Transverse colon (tissue), 4 donors: ENCODE data around the gene GRAP2. TPM values are rescaled to one million over a fixed set of nuclear protein-coding genes. Genes with fewer than 3 reads are reported as not detected.

ENCODE experiments used
- DNase-seq: peaks from one replicate; pipeline ENCODE4 v3.0.0-alpha.2; 2019
- H3K27ac ChIP-seq, 4 donors: fragments of 200-600 bp; sonication (generic); 2 replicates each; pipeline ENCODE4 v1.5.1; 2016 to 2018; ENCODE audit warnings: inconsistent platforms in 4 of 4
- H3K27me3 ChIP-seq: fragments of 200-600 bp; sonication (generic); 2 replicates; pipeline ENCODE4 v1.5.1; 2017; ENCODE audit warnings: inconsistent platforms
- H3K36me3 ChIP-seq, 4 donors: fragments of 200-600 bp; sonication (generic); 2 replicates each; pipeline ENCODE4 v1.5.1; 2017 to 2019; ENCODE audit warnings: inconsistent platforms in 4 of 4
- H3K4me1 ChIP-seq, 4 donors: fragments of 200-600 bp; sonication (generic); 2 replicates each; pipeline ENCODE4 v1.5.1; 2017 to 2020; ENCODE audit warnings: inconsistent platforms in 4 of 4
- H3K4me3 ChIP-seq, 4 donors: fragments of 200-600 bp; sonication (generic); 1 replicate in 1 of 4; 2 replicates in 3 of 4; pipeline versions ENCODE4 v1.5.1 to v1.6.1; 2017 to 2019; ENCODE audit warnings: inconsistent platforms in 4 of 4
- H3K9me3 ChIP-seq, 2 donors: fragments of 200-600 bp; sonication (generic); 2 replicates each; pipeline ENCODE4 v1.5.1; 2017 to 2019; ENCODE audit warnings: inconsistent platforms in 2 of 2
- EP300 ChIP-seq: sonication (generic); formaldehyde crosslinking; IDR thresholded peaks from one replicate; pipeline ENCODE4 v1.6.1; 2017; ENCODE audit warnings: antibody characterized with exemption, low read depth
- POLR2A ChIP-seq: fragments of 450-650 bp; IDR thresholded peaks from one replicate; pipeline ENCODE4 v1.6.1; 2016; ENCODE audit warnings: antibody characterized with exemption, mild to moderate bottlenecking, moderate library complexity
- POLR2AphosphoS5 ChIP-seq, 3 donors: sonication (generic); formaldehyde crosslinking; IDR thresholded peaks; one replicate each; pipeline ENCODE4 v1.6.1; 2016; ENCODE audit warnings: antibody characterized with exemption in 3 of 3
- WGBS, 2 donors: methylation state at CpG; one replicate each; pipeline ENCODE4 v1.1.5; 2018; ENCODE audit warnings: low coverage in 1 of 2; 5-methylcytosine and 5-hydroxymethylcytosine counted together
- in situ Hi-C, 4 donors: fragments of 200-750 bp; cut with MboI; loops; one replicate each; pipeline versions ENCODE4 v1.15.0 to v1.15.1; 2017; ENCODE audit warnings: low sequenced_read_pairs in 3 of 4, low pct_ligation_motif_present in 1 of 4, low pct_unique_long_range_greater_than_20kb in 1 of 4
- intact Hi-C: fragments of 100-400 bp; cut with DNase I; formaldehyde crosslinking; loops from one replicate; pipeline ENCODE4 v1.15.1; 2023; ENCODE audit warnings: low total_unique reads
- total RNA-seq, 4 donors: library from RNA; depleted of rRNA; stranded (reverse); fragments of >200 nt; gene quantifications; one replicate each; pipeline ENCODE4 v1.1.0, GENCODE V29; 2016
- TF ChIP-seq, protein P1 (sequence below), 5 experiments: fragments of 200-600 bp in 3 of 5; fragments of 450-650 bp in 2 of 5; sonication (generic) in 3 of 5; IDR thresholded peaks; 1 replicate in 2 of 5; 2 replicates in 3 of 5; pipeline ENCODE4 v1.5.1; 2016 to 2017; ENCODE audit warnings: antibody characterized with exemption in 5 of 5, inconsistent platforms in 3 of 5, mild to moderate bottlenecking in 2 of 5, moderate library complexity in 1 of 5

The GRAP2 gene
- total RNA-seq, 4 donors from 2014 or later = 0.60 to 28.4 (median 4.9) TPM

DNA sequence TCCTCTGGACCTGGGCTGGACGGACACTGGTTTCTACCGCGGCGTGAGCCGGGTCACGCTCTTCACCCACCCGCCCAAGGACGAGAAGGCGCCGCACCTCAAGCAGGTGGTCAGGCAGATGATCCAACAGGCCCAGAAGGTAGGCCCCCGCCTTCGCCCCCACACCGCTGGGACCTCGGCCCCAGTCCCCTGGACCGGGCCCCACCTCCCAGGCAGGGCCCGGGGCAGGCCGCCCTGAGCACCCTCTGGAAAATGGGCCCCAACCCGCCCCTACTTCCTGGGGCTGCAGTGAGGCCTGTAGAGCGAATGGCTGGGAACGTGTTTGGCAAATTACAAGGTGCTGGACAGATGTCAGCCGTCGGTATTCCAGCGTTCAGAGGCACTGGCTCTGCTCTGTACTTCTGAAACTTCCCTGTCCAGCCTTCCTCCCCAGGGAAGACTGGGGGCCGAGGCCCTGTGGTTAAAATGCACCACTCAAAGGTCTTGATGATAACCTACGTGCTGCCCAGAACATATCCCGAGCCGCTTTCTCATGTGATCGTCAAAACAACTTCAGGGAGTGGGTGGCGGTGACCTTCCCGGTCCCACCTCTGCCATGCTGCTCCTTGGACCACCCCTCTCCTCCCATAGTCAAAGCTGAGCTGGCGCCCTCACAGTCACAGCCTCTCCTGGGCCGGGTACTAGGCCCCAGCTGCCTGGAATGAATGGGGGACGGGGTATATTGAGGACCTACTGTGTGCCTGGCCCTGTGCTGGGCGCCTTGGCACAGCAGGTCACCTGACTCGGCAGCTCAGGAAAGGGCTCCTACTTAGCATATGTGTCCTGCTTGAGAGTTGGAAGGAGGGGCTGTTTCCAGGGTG, 94.7 kb downstream of the GRAP2 start:
- Histone ChIP-seq H3K9me3 (no peaks in the 10 kb centered on the region), H3K27me3 (peaks cover 31% of the 10 kb centered on the region), H3K36me3 (no peaks in the 10 kb centered on the region), H3K4me1 (peaks cover 0 to 57% (median 33%) of the 10 kb centered on the region in 4 donors), H3K4me3 (peak overlapping the region; percentile 40 to 61 (median 56)), H3K27ac (peak overlapping the region; percentile 81 to 88 (median 86))
- 50% methylated on average over 31 of the region's 35 CpGs; no CpG with 5 or more reads in 1 of the 2 donors for WGBS, 2 donors
- TF ChIP-seq, protein P1, sequence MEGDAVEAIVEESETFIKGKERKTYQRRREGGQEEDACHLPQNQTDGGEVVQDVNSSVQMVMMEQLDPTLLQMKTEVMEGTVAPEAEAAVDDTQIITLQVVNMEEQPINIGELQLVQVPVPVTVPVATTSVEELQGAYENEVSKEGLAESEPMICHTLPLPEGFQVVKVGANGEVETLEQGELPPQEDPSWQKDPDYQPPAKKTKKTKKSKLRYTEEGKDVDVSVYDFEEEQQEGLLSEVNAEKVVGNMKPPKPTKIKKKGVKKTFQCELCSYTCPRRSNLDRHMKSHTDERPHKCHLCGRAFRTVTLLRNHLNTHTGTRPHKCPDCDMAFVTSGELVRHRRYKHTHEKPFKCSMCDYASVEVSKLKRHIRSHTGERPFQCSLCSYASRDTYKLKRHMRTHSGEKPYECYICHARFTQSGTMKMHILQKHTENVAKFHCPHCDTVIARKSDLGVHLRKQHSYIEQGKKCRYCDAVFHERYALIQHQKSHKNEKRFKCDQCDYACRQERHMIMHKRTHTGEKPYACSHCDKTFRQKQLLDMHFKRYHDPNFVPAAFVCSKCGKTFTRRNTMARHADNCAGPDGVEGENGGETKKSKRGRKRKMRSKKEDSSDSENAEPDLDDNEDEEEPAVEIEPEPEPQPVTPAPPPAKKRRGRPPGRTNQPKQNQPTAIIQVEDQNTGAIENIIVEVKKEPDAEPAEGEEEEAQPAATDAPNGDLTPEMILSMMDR (IDR thresholded peaks at IDR 0.05) = no peak
- TF ChIP-seq POLR2AphosphoS5 (IDR thresholded peaks at IDR 0.05) = no peak
- TF ChIP-seq POLR2A = no peak
- TF ChIP-seq EP300 = no peak
- in situ Hi-C loops (no loop called here), intact Hi-C loops (no loop called here)
- peak; percentile 29 for DNase-seq

GRCh38 chr22:39996732-39997131, 95.8 kb downstream of the GRAP2 start:
- no peak for DNase-seq
- TF ChIP-seq EP300 = no peak
- TF ChIP-seq POLR2A = no peak
- TF ChIP-seq POLR2AphosphoS5 (IDR thresholded peaks at IDR 0.05) = no peak
- TF ChIP-seq, protein P1 (IDR thresholded peaks at IDR 0.05) = no peak
- Histone ChIP-seq H3K27ac (peak overlapping the region; percentile 81 to 88 (median 86)), H3K36me3 (no peaks in the 10 kb centered on the region), H3K27me3 (peaks cover 31% of the 10 kb centered on the region), H3K4me1 (peaks cover 0 to 58% (median 33%) of the 10 kb centered on the region in 4 donors), H3K9me3 (no peaks in the 10 kb centered on the region), H3K4me3 (peak overlapping the region in 1 of 4 donors; percentile 61)
- in situ Hi-C loops = no loop called here
- intact Hi-C loops = no loop called here
- WGBS, 2 donors = 60 to 71% methylated on average over 3 of the region's 3 CpGs

DNA sequence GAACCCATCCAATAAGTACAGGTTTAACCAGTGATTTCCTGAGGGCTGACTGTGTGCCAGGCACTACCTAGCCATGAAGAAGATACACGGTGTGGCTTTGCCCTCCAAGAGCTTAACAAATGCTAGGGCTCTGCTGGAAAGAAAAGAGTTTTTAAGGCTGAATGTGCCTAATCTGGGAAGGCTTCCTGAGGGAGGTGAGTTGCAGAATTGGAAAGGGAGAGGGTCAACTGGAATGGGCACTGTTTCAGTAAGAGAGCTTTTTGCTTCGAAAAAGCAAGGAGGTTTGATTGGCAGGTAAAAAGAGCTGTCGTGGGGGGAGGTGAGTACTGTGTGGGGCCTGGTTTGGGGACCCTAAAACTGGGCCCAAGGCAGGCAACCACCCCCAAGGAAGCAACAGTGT, 96.5 kb downstream of the GRAP2 start:
- peaks cover 0 to 58% (median 33%) of the 10 kb centered on the region in 4 donors for H3K4me1 ChIP-seq
- H3K36me3 ChIP-seq = no peaks in the 10 kb centered on the region
- DNase-seq = no peak
- intact Hi-C loops = no loop called here
- in situ Hi-C loops = no loop called here
- H3K27ac ChIP-seq = peak overlapping the region; percentile 81 to 88 (median 86)
- peak overlapping the region in 1 of 4 donors; percentile 61 for H3K4me3 ChIP-seq
- H3K27me3 ChIP-seq = peaks cover 31% of the 10 kb centered on the region
- no peaks in the 10 kb centered on the region for H3K9me3 ChIP-seq
- no peak for TF ChIP-seq EP300
- TF ChIP-seq, protein P1 (IDR thresholded peaks at IDR 0.05) = no peak
- TF ChIP-seq POLR2AphosphoS5 (IDR thresholded peaks at IDR 0.05) = no peak
- no peak for TF ChIP-seq POLR2A
- 81% methylated on average over 3 of the region's 3 CpGs; no CpG with 5 or more reads in 1 of the 2 donors for WGBS, 2 donors

DNA sequence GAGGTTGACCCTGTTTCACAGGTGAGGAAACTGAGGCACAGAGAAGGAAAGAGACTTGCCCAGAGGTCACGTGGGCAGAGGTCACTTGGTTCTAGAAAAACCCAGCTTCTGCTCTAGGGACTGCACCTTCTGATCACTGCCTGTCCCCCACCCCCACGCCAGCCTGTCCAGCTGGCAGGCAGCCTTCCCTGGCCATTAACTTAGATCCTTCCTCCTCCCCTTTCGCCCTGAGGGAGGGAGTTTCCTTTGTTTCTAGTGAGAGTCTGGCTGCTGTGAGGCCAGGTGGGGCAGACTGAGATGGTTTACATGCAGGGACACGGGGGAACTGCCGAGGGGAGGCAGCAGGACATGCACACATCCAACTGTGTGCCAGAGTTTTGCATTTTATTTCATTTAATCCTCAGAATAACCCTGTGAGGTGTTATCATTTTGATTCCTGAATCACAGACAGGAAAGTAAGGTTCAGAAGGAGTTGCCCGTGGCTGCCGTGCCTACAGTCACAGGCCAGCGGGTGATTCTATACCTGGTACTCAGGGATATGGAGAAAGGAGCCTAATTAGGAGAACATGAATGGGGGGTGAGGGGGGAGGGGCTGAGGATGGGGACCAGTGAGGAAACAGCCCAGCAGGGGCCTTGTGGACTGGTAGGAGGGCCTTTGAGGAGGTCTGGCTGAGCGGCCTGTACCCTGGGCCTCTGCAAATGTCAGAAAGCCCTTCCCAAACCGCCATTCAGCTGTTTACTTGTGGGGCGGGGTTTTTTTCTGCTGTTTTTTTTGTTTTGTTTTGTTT, 97.2 kb downstream of the GRAP2 start:
- Histone ChIP-seq H3K27me3 (peaks cover 26% of the 10 kb centered on the region), H3K36me3 (no peaks in the 10 kb centered on the region), H3K27ac (peak overlapping the region; percentile 81 to 88 (median 86)), H3K4me3 (no peak overlapping the region), H3K9me3 (no peaks in the 10 kb centered on the region), H3K4me1 (peaks cover 0 to 58% (median 33%) of the 10 kb centered on the region in 4 donors)
- WGBS, 2 donors = 43 to 48% methylated on average over 5 to 11 of the region's 11 CpGs
- intact Hi-C loops = no loop called here
- DNase-seq = peak; percentile 79
- in situ Hi-C loops = no loop called here
- no peak for TF ChIP-seq EP300
- peak; percentile 54 for TF ChIP-seq POLR2A
- TF ChIP-seq POLR2AphosphoS5 (IDR thresholded peaks at IDR 0.05) = peak in 2 of 3 donors; percentile 46 to 65
- TF ChIP-seq, protein P1 (IDR thresholded peaks at IDR 0.05) = peak in 2 of 5 experiments; percentile 17 to 19
